Fibroblast of skin of right quadriceps (primary cell): ENCODE results near the gene TBC1D12.
"Not testable (repeated sequence)": the region's sequence is repeated elsewhere in the genome, so short reads cannot be mapped to it uniquely, and the experiment has no call there.

ENCODE experiments used
- DNase-seq: peaks from one replicate; pipeline ENCODE4 v3.0.0-alpha.2; 2013

The TBC1D12 gene

GRCh38 chr10:94461503-94461902 lies 59.2 kb downstream of the TBC1D12 start:
- DNase-seq: no peak

- no peak for DNase-seq
Observed at GRCh38 chr10:94462130-94462529, 59.8 kb downstream of the TBC1D12 start.

DNA sequence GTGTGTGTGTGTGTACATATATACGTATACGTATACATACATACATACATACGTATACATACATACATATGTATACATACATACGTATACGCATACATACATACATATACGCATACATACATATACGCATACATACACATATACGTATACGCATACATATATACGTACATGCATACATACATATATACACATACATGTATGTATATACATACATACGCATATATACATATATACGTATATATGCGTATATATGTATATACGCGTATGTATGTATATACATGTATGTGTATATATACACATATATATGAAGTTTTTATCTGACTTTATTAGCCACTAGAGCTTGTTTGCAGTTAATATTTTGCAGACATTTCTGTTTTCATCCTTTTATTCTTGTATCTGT lies 63.3 kb downstream of the TBC1D12 start:
- DNase-seq: no peak

GRCh38 chr10:94481410-94481809 lies 79.1 kb downstream of the TBC1D12 start:
- DNase-seq: no peak

GRCh38 chr10:94483970-94484369 lies 81.6 kb downstream of the TBC1D12 start:
- DNase-seq: no peak

- DNase-seq: no peak
Observed at GRCh38 chr10:94485094-94485493, 82.8 kb downstream of the TBC1D12 start.

DNA sequence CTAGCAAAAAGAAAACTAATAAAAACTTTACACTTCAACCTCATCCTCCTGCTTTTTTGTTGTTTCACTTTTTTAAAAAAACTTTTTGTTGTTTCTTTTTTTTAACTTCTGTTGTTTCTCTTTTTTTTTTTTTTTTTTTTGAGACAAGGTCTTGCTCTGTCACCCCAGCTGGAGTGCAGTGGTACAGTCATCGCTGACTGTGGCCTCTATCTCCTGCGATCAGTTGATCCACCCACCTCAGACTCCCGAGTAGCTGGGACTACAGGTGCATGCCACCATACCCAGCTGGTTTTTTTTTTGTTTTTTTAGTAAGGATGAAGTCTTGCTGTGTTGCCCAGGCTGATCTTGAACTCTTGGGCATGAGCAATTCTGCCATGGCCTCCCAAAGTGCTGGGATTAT lies 85.2 kb downstream of the TBC1D12 start:
- no peak for DNase-seq

DNA sequence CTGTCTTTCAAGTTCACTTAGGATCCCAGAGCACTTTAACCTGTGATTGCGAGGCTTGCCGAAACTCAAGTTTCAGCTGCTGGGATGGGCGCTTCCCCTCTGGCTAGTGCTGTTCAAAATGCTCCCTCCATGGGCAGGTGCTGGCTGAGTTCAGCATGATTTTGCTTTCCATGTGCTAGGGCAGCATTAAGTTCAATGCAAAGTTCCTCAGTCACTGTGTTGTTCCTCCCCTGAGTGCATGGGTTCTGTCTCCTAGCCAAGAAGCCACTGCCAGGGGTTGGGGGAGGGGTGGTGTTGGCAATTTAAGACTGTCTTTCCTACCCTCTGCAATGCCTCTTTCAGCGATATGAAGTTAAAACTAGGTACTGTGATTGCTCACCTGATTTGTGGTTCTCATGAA lies 86.8 kb downstream of the TBC1D12 start:
- no peak for DNase-seq

DNA sequence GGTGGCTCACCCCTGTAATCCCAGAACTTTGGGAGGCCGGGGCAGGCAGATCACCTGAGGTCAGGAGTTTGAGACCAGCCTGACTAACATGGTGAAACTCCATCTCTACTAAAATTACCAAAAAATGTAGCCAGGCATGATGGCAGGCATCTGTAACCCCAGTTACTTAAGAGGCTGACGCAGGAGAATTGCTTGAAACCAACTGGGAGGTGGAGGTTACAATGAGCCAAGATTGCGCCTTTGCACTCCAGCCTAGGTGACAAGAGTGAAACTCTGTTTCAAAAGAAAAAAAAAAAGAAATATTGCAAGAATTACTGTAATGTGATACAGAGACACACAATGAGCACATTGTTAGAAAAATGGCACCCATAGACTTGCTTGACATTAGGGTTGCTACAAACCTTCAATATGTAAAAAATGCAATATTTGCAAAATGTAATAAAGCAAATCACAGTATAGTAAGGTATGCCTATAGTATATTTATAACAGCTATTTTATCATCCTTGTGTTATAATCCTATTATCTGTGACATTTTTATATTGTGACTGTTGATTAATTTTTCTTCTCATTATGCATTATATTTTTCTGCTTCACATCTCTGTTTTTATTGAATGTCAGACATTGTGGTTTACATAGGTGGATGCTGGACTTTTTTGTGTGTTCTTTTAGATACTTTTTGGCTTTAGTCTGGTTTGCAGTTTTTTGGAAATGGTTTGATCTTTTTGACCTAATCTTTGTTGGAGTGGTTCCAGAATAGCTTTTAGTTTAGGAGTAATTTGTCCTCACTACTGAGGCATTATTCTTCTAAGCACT lies 87.8 kb downstream of the TBC1D12 start:
- no peak for DNase-seq

GRCh38 chr10:94490789-94491039 lies 88.4 kb downstream of the TBC1D12 start:
- no peak for DNase-seq

GRCh38 chr10:94493463-94493862 lies 91.1 kb downstream of the TBC1D12 start:
- no peak for DNase-seq

DNA sequence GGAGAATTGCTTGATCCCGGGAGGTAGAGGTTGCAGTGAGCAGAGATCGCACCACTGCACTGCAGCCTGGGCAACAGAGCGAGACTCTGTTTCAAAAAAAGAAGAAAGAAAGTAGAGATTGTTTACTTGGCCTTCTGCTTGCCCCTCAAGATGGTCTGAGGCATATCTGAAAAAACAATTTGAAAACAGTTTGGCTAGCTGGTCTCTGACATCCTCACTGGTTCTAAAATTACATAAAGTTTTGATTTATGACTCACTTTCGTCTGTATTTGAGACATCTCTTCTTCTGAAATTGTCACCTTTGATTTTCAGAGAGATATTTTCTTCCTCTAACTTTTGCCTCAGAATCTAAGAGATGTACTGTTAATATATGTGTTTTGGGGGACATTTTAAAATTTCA lies 93.7 kb downstream of the TBC1D12 start:
- DNase-seq: no peak

DNA sequence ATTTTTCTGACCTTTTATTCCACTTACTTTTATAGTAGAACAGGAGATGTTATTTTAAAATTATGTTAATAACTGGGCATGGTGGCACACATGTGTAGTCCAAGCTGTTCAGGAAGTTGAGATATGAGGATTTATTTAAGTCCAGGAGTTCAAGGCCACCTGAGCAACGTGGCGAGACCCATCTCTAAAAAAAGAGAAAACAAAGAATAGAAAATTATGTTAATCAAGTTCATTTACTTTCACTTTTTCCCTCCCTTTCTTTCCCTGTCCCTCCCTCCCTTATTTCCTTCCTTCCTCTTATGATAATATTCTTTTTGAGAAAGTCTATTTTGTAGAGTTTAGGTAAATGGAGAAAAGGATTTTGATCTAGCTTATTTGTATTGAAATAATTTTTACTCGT lies 94.3 kb downstream of the TBC1D12 start:
- DNase-seq: no peak

- DNase-seq: no peak
Observed at GRCh38 chr10:94500063-94500462, 97.7 kb downstream of the TBC1D12 start.

GRCh38 chr10:94521276-94522250 lies 119.2 kb downstream of the TBC1D12 start:
- no peak for DNase-seq

DNA sequence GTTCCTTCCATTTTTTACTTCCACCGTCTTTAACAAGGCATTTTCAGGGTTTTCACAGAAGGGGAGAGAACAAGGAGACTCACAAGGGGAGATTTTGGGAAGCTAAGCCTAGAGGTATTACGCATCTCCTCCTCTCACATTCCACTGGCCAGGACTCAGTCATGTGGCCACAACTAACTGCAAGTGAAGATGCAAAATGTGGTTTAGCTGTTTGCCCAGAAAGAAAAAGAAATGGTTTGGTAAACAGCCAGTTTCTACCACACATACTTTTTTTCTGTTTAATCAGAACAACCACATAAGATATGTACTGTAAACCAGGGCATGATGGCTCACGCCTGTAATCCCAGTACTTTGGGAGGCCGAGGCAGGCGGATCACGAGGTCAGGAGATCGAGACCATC lies 121.8 kb downstream of the TBC1D12 start:
- DNase-seq: peak; percentile 44

DNA sequence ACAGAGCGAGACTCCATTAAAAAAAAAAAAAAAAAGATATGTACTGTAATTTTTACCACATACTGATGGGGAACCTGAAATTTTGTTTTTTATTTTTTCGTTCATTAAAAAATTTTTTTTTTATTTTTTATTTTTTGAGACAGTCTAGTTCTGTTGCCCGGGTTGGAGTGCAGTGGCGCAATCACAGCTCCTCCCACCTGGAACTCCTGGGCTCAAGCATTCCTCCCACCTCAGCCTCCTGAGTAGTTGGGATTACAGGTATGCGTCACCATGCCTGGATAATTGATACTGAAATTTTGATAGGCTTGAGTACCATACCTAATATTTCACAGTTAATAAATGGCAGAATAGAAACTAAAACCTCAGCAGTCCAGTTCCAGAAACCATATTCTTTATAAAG lies 122.4 kb downstream of the TBC1D12 start:
- DNase-seq: no peak

DNA sequence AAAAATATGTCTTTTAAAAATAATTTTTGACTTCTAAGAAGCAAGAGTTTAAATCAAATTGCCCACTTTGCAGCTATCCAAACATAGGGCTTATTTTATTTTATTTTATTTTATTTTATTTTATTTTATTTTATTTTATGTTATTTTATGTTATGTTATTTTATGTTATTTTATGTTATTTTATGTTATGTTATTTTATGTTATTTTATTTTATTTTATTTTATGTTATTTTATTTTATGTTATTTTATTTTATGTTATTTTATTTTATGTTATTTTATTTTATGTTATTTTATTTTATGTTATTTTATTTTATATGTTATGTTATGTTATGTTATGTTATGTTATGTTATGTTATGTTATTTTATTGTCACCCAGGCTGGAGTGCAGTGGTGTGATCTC lies 129.2 kb downstream of the TBC1D12 start:
- DNase-seq: not testable (repeated sequence)

DNA sequence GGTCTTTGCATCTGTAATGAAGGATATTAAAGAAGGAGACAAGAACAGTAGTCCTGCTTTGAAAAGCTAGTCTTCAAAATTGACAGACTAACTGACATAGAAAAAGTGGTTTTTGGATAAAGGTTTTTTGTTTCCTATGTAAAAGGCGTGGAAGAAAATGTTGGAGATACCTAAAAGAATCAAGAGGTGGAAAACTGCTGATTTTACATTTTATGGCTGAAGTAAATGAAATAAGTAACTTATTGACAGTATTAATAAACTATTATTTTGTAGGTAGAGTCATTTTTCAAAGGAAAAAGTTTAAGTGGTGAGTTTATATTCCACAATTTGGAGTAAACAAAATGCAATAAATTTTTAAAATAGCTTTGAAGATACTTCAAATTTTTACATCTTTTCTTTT lies 130.7 kb downstream of the TBC1D12 start:
- DNase-seq: no peak

GRCh38 chr10:94542282-94542681 lies 139.9 kb downstream of the TBC1D12 start:
- not testable (repeated sequence) for DNase-seq

DNA sequence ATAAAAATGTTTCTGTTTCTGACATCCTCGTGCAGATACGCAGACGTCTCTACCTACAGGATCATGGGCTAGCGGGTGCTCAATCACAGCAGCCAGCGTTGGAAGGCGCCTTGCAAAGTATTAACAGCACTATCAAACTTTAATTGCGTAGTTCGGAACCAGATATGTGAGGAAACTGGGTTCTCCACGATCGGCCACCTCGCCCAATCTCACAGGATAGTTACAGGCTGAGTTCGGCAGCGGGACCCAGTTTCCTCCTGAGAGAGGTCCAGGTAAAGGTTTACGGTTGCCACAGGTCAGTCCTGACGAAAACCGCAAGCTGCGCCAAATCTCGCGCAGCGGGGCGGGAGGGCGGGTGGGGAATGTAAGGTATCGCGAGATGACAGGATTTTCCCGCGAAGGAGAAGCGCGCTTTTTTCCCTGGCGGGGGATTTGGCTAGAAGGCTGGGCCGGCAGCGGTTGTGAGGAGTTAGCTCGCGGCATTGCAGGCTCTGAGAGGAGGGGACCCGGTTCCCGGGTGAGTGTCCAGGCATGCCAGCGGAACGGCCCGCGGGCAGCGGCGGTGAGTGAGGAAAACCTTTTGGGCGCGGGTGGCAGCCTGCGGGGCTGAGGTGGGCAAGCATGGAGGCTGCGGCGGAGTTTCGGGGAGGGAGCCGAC lies 143.2 kb downstream of the TBC1D12 start, which contains the start of gene HELLS:
Gene HELLS (plus strand): TSS at position 398 of the 658 bp plus-strand sequence. CDS start 134 bp downstream, at position 532.
- DNase-seq: peak; percentile 87

DNA sequence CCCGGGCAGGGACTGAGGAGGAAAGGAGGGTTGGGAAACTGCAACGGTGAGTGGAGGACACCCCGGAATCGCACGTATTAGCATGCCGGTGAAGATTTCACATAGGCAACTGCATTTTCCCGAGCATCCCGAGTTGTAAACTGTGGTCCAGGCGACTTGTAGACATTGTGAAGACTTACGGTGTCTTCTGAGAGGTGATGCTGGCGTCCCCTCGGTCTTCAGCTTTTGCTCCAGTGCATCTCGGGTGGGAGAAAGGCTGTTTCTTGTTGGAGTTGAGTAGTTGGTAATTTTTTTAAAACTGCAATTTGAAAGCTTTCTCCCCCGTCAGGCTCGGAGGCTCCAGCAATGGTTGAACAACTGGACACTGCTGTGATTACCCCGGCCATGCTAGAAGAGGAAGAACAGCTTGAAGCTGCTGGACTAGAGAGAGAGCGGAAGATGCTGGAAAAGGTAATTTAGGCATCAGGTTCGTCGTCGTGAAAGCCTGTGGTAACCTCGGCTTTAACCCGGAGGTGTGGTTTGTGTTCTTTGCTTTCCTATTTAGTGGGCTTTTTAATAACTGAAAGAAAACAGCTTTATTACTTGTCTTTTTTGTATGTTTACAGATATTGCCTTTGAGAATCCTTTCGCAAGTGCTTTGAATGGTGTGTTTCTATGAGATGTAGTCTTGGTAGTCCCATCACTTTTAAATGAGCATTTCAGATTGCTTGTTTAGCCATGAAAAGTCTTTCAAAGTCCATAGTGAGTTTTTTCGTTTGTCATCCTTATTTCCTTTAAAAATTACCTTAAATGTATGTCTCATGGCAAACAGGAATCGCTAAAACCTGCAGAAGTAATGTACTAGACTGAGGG lies 143.9 kb downstream of the TBC1D12 start:
- DNase-seq: peak; percentile 13

GRCh38 chr10:94546901-94547185 lies 144.5 kb downstream of the TBC1D12 start:
- DNase-seq: peak; percentile 11
